OCI-LY3 (cell line): ENCODE measurements around the gene PRRG3.

Experiments
- CTCF ChIP-seq: fragments of 200-600, 300-600 bp; sonication (generic); IDR thresholded peaks from 2 replicates; pipeline ENCODE4 v1.5.1; 2014; ENCODE audit warnings: antibody characterized with exemption, low read length, low read depth
- EZH2phosphoT487 ChIP-seq: fragments of 200-600 bp; shearing (Covaris generic); IDR thresholded peaks from 2 replicates; pipeline ENCODE4 v1.6.1; 2018; ENCODE audit warnings: antibody characterized with exemption, mixed run types, low read depth

DNA sequence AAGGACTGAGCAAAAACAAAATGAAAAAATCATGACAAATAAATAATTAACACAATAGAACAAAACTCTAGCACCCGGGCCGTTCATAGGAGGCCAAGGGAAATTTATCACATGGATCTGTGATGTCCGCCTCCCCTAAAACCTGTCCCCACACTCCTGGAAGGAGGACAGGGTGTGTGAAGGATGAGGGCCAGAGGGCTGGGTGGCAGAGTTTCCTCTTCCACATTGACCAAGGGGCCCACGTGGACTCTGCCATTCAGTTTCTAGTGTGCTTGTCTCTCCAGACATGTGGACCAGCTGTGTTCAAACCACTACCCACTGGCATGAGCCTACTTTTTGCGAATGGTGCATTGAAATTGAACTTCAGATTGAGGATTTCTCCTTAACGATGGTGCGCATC, 6.3 kb downstream of the PRRG3 start:
- no peak for TF ChIP-seq CTCF
- no peak for TF ChIP-seq EZH2phosphoT487
